ENCODE data around the gene ST7L.
"Not testable (repeated sequence)": the region's sequence is repeated elsewhere in the genome, so short reads cannot be mapped to it uniquely, and the experiment has no call there.

ST7L gene

DNA sequence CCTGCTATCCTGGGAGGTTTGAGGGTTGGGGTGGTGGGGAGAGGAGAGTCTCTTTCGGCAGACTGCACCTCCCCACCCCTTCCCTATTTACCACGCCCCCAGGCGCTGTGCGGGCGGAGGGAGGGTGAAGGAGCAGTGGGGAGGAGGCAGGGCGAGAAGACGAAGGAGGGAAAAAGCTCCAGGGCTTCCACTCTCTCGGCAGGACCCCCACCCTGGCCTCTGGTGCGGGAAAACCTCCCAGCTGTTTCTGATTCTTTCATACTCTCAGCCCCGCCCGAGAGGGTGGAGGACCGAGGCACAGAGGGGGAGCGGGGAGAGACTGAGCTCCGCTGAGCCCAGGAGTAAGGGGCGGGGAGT is 111.0 kb downstream of the ST7L start:
- in situ Hi-C loops (cut with HindIII; ENCODE audit: low pct_ligation_motif_present, low pct_unique_long_range_greater_than_20kb, low sequenced_read_pairs), result no loop called here
- peak; percentile 50 for DNase-seq

DNA sequence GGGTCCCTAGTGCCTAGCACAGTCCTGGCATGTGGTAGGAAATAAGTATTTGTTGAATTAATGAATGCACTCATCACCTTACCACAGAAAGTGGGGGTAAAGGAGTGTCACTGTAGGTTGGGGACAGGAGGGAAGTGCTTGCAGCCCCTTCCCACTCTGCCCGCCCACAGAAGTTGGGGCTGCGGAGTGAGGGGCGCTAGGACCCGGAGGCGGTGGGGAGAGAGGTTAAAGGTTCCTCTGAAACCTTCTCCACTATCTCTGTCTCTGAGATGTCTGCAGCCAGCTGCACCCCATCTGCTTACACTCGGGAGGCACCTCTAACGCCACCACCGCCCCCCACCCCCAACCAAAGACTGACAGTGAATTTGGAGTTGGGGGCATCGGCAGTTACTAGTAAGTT is 111.6 kb downstream of the ST7L start:
- in situ Hi-C loops (cut with HindIII; ENCODE audit: low pct_ligation_motif_present, low pct_unique_long_range_greater_than_20kb, low sequenced_read_pairs), result no loop called here
- no peak for DNase-seq

DNA sequence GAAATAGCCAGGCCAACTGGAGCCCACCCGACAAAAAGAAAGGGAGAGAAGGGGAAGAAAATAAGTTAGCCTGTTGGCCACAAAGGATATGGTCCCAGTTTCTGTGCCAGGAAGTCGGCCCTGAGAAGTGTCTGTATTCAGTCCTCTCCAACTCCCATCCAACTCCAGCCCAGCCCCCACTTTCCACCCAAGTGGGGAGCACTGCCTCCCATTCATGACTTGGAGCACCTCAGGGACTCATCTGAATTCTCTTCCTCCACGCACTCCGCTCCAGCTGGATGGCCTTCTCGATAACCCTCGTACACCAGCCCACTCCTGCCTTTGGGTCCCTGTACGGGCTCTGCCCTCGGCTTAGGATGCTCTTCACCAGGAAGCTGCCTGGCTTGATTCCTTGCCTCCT is 112.2 kb downstream of the ST7L start:
- in situ Hi-C loops (cut with HindIII; ENCODE audit: low pct_ligation_motif_present, low pct_unique_long_range_greater_than_20kb, low sequenced_read_pairs), result no loop called here
- DNase-seq, result no peak

DNA sequence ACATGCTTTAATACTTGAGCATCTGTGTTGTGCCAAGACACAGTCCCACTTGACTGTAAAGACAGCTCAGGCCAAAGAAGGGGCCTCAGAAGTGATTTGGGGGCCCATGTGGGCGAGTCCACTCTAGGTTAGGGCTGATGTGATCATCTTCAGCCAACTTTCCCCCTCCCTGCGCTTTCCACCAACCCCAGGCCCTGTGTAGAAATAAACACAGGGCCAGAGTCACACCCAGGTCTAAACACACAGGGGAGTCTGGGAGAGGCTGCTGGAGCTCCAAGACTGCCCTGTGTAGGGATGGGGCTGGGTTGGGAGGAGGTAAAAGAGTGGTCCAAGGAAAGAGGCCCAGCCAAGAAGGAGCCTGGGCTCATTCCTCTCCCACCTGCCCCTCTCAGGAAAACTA is 112.6 kb downstream of the ST7L start:
- in situ Hi-C loops (cut with HindIII; ENCODE audit: low pct_ligation_motif_present, low pct_unique_long_range_greater_than_20kb, low sequenced_read_pairs), result no loop called here
- DNase-seq, result no peak

- DNase-seq, result no peak
- in situ Hi-C loops (cut with HindIII; ENCODE audit: low pct_ligation_motif_present, low pct_unique_long_range_greater_than_20kb, low sequenced_read_pairs), result no loop called here
Observed at GRCh38 chr1:112505878-112506277, 113.1 kb downstream of the ST7L start.

- DNase-seq, result no peak
- in situ Hi-C loops (cut with HindIII; ENCODE audit: low pct_ligation_motif_present, low pct_unique_long_range_greater_than_20kb, low sequenced_read_pairs), result no loop called here
Observed at GRCh38 chr1:112505400-112505785, 113.5 kb downstream of the ST7L start.

DNA sequence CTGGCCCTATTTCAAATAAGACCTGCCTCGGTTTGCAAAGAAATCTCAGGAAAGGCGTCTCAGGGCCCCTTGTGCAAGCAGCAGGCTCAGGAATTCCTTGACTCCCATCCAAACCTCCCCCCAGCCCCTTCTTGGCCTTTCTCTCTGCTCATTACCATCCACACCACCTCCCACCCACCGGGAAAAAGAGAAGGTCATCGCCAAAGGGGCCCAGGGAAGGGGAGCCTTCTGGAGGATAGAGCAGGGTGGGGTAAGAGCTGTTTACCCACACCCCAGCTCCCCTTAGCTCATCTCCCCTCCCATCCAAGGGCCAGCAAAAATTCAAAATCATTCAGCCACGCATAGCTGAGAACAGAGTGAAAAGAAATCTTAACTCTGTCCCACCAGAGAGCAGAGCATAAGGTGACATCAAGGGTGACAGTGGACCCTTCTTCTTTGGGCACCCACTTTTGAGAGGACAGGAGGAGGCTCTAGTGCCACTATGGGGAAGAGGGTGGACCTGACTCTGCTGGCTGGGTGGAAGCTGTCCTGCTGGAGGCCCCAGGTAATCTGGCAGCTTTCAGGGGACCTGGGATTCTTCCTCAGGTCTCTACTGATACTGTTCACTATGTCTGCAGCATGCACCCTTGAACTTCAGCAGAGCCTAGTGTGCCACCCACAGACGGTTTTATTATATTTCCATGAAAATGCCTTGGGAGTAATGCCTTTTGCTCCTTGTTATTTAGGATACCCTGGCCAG is 114.1 kb downstream of the ST7L start:
- in situ Hi-C loops (cut with HindIII; ENCODE audit: low pct_ligation_motif_present, low pct_unique_long_range_greater_than_20kb, low sequenced_read_pairs), result no loop called here
- no peak for DNase-seq

GRCh38 chr1:112504001-112504660 is 114.8 kb downstream of the ST7L start:
- DNase-seq, result no peak
- in situ Hi-C loops (cut with HindIII; ENCODE audit: low pct_ligation_motif_present, low pct_unique_long_range_greater_than_20kb, low sequenced_read_pairs), result no loop called here

DNA sequence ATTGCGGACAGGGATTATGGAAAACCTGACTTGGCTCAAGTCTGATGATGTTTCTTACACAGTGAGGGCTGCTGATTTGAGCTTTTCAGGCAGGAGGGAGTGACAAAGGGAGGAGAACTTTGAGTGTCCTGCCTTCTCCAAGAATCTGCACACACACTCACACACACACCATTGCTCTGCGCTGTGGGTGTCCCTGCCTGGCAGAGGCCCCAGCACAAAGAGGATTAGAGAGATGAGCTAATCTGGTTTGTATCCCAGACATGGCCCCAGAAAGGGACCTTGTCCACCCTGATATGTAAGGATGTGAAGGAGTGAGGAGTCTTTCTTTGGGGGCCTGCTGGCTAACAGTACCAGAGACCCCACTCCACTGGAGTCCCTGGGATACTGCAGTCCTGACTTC is 116.1 kb downstream of the ST7L start:
- DNase-seq, result no peak
- in situ Hi-C loops (cut with HindIII; ENCODE audit: low pct_ligation_motif_present, low pct_unique_long_range_greater_than_20kb, low sequenced_read_pairs), result no loop called here

DNA sequence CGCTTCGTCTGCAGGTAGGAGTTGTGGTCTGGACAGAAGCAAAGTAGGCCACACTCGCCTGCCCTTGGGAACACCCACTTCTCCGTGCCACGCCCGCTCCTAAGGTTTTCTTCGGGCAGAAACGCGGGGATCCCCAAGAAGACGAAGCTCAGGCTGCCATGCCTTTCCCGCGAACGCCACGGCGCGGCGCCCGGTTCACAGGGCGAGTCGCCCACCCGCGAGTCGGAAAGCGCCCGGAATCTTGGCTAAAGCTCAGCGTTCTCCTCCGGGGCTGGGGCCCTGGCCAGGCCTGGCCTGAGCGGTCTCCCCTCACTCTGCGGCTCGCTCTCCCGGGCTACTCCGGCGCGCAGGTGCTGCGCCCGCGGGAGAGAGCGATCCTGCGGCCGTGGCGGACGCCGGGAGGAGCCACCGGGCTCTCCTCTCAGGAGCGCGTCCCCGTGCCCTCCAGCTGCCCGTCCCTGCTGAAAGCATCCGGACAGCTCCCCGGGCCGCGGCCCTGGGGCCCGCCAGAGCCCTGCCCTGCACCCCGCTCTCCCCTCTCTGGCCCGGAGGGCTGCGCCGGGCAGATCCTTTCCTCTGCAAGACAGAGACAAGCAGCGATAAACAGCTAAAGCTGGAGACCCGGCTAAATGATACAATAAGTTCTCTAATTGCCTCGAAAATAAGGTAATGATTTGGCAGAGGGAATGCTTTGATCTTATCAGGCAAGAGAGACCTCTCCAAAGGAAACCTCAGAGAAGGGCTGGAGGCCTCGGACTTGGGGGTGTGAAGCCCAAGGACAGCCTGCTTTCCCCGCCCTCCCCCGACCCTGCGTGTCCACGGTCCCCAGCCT is 116.9 kb downstream of the ST7L start:
- DNase-seq, result peak; percentile 79
- in situ Hi-C loops (cut with HindIII; ENCODE audit: low pct_ligation_motif_present, low pct_unique_long_range_greater_than_20kb, low sequenced_read_pairs), result no loop called here

DNA sequence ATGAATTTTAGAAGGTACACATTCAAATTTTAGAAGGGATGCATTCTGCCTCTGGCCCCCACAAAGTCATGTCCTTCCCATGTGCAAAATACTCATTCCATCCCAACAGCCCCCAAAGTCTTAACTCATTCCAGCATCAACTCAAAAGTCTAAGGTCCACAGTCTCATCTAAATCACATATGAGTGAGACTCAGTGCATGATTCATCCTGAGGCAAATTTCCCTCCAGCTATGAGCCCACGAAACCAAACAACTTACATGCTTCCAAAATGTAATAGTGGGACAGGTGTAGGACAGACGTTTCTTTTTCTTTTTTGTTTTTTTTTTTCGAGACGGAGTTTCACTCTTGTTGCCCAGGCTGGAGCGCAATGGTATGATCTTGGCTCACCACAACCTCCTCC is 122.7 kb downstream of the ST7L start:
- no peak for DNase-seq
- in situ Hi-C loops (cut with HindIII; ENCODE audit: low pct_ligation_motif_present, low pct_unique_long_range_greater_than_20kb, low sequenced_read_pairs), result no loop called here

DNA sequence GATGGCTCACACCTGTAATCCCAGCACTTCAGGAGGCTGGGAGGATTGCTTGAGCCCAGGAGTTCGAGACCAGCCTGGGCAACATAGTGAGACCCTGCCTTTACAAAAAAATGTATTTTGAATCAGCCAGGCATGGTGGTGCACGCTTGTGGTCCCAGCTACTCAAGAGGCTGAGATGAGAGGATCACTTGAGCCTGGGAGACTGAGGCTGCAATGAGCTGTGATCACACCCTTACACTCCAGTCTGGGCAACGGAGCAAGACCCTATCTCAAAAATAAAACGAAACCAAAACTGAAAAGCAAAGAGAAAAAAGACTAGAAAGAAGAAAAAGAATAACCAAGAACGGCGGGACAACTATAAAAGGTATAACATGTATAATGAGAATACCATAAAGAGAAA is 125.6 kb downstream of the ST7L start:
- in situ Hi-C loops (cut with HindIII; ENCODE audit: low pct_ligation_motif_present, low pct_unique_long_range_greater_than_20kb, low sequenced_read_pairs), result no loop called here
- DNase-seq, result no peak

- no peak for DNase-seq
- in situ Hi-C loops (cut with HindIII; ENCODE audit: low pct_ligation_motif_present, low pct_unique_long_range_greater_than_20kb, low sequenced_read_pairs), result no loop called here
Observed at GRCh38 chr1:112492076-112492475, 126.9 kb downstream of the ST7L start.

- in situ Hi-C loops (cut with HindIII; ENCODE audit: low pct_ligation_motif_present, low pct_unique_long_range_greater_than_20kb, low sequenced_read_pairs), result no loop called here
- DNase-seq, result no peak
Observed at GRCh38 chr1:112488141-112488540, 130.8 kb downstream of the ST7L start.

- in situ Hi-C loops (cut with HindIII; ENCODE audit: low pct_ligation_motif_present, low pct_unique_long_range_greater_than_20kb, low sequenced_read_pairs), result not testable (repeated sequence)
Observed at GRCh38 chr1:112487686-112488085, 131.3 kb downstream of the ST7L start.

DNA sequence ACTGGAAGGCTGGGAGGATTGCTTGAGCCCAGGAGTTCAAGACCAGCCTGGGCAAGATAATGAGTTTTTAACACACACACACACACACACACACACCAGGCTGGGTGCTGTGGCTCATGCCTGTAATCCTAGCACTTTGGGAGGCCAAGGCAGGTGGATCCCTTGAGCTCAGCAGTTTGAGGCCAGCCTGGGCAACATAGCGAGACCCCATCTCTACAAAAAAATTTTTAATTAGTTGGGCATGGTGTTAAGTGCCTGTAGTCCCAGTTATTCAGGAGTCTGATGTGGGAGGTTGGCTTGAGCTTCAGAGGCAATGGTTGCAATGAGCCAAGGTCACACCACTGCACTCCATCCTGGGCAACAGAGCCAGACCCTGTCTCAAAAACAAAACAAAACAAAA is 132.9 kb downstream of the ST7L start:
- in situ Hi-C loops (cut with HindIII; ENCODE audit: low pct_ligation_motif_present, low pct_unique_long_range_greater_than_20kb, low sequenced_read_pairs); DNase-seq: not testable (repeated sequence)

More at GRCh38 chr1:112487686-112488085, 131.3 kb downstream of the ST7L start:
- DNase-seq, result not testable (repeated sequence)

DNA sequence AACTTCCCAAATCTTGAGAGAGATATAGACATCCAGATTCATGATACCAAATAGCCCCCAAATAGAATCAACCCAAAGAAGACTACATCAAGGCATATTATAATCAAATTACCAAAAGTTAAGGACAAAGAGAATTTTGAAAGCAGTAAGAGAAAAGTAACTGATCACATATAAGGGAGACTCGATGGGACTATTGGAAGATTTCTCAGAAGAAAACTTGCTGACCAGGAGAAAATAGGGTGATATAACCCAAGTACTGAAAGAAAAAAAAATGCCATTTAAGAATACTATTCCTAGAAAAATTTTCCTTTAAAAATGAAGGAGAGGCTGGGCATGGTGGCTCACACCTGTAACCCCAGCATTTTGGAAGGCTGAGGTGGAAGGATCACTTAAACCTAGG is 140.6 kb downstream of the ST7L start:
- DNase-seq, result no peak
- in situ Hi-C loops (cut with HindIII; ENCODE audit: low pct_ligation_motif_present, low pct_unique_long_range_greater_than_20kb, low sequenced_read_pairs), result no loop called here

GRCh38 chr1:112477550-112477949 is 141.4 kb downstream of the ST7L start:
- DNase-seq, result no peak

More at GRCh38 chr1:112477550-112477949, 141.4 kb downstream of the ST7L start:
- in situ Hi-C loops (cut with HindIII; ENCODE audit: low pct_ligation_motif_present, low pct_unique_long_range_greater_than_20kb, low sequenced_read_pairs), result no loop called here
